Upper lobe of left lung (tissue), 4 donors: ENCODE measurements around the gene BMP8B.
"Not testable (repeated sequence)": the region's sequence is repeated elsewhere in the genome, so short reads cannot be mapped to it uniquely, and the experiment has no call there.

Source experiments
- POLR2A ChIP-seq, 4 donors: fragments of 450-650 bp; IDR thresholded peaks; one replicate each; pipeline ENCODE4 v1.5.1; 2016 to 2017; ENCODE audit warnings: antibody characterized with exemption in 4 of 4, mild to moderate bottlenecking in 2 of 4
- TF ChIP-seq, protein P1 (sequence below), 6 experiments: fragments of 450-650 bp in 4 of 6; fragments of 200-600 bp in 2 of 6; sonication (generic) in 2 of 6; IDR thresholded peaks; one replicate each; pipeline ENCODE4 v1.5.1; 2016 to 2019; ENCODE audit warnings: antibody characterized with exemption in 6 of 6

DNA sequence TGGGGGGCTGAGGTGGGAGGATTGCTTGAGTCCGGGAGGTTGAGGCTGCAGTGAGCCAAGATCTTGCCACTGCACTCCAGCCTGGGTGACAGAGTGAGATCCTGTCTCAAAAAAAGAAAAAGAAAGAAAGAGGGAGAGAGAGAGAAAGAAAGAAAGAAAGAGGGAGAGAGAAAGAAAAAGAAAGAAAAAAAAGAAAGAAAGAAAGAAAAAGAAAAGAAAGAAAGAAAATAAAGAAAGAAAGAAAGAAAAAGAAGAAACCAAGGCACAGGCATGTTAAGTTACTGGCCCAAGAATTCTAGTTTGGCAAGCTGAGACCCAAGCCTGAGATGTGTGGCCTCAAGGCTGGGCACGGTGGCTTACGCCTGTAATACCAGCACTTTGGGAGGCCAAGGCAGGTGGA is 34.8 kb upstream of the BMP8B start:
- TF ChIP-seq, protein P1, sequence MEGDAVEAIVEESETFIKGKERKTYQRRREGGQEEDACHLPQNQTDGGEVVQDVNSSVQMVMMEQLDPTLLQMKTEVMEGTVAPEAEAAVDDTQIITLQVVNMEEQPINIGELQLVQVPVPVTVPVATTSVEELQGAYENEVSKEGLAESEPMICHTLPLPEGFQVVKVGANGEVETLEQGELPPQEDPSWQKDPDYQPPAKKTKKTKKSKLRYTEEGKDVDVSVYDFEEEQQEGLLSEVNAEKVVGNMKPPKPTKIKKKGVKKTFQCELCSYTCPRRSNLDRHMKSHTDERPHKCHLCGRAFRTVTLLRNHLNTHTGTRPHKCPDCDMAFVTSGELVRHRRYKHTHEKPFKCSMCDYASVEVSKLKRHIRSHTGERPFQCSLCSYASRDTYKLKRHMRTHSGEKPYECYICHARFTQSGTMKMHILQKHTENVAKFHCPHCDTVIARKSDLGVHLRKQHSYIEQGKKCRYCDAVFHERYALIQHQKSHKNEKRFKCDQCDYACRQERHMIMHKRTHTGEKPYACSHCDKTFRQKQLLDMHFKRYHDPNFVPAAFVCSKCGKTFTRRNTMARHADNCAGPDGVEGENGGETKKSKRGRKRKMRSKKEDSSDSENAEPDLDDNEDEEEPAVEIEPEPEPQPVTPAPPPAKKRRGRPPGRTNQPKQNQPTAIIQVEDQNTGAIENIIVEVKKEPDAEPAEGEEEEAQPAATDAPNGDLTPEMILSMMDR (IDR thresholded peaks at IDR 0.05), result not testable (repeated sequence)
- TF ChIP-seq POLR2A (IDR thresholded peaks at IDR 0.05), result not testable (repeated sequence)
